Stomach (tissue), 9 donors: ENCODE data around the gene NOM1. TPM values are rescaled to one million over a fixed set of nuclear protein-coding genes. Genes with fewer than 3 reads are reported as not detected.

ENCODE experiments used
- DNase-seq, 2 donors: peaks; one replicate each; pipeline versions ENCODE4 v3.0.0 to v3.0.0-alpha.2; 2013 to 2019
- H3K27ac ChIP-seq, 5 donors: fragments of 200-600 bp in 4 of 5; sonication (generic) in 4 of 5; one replicate each; pipeline ENCODE4 v1.5.1; 2013 to 2019; ENCODE audit warnings: mild to moderate bottlenecking in 1 of 5, moderate library complexity in 1 of 5
- H3K27me3 ChIP-seq, 3 donors: fragments of 200-600 bp; sonication (generic); one replicate each; pipeline ENCODE4 v1.5.1; 2017 to 2019; ENCODE audit warnings: mixed run types in 1 of 3
- H3K36me3 ChIP-seq, 4 donors: fragments of 200-600 bp; sonication (generic); 1 replicate in 3 of 4; 2 replicates in 1 of 4; pipeline ENCODE4 v1.5.1; 2016 to 2019
- H3K4me1 ChIP-seq, 4 donors: fragments of 200-600 bp; sonication (generic); one replicate each; pipeline ENCODE4 v1.5.1; 2016 to 2019
- H3K4me3 ChIP-seq, 4 donors: fragments of 200-600 bp; sonication (generic) in 3 of 4; one replicate each; pipeline ENCODE4 v1.5.1; 2016 to 2019; ENCODE audit warnings: mild to moderate bottlenecking in 1 of 4
- H3K9me3 ChIP-seq, 4 donors: fragments of 200-600 bp; sonication (generic); one replicate each; pipeline ENCODE4 v1.5.1; 2016 to 2019
- EP300 ChIP-seq: sonication (generic); formaldehyde crosslinking; IDR thresholded peaks from one replicate; pipeline ENCODE4 v1.6.1; 2017; ENCODE audit warnings: antibody characterized with exemption
- POLR2A ChIP-seq, 4 donors: fragments of 450-650 bp; IDR thresholded peaks; one replicate each; pipeline ENCODE4 v1.6.1; 2016; ENCODE audit warnings: antibody characterized with exemption in 4 of 4, control low read depth in 2 of 4, mild to moderate bottlenecking in 1 of 4, moderate library complexity in 1 of 4
- POLR2AphosphoS5 ChIP-seq, 3 donors: sonication (generic); formaldehyde crosslinking; IDR thresholded peaks; one replicate each; pipeline ENCODE4 v1.6.1; 2016; ENCODE audit warnings: antibody characterized with exemption in 3 of 3
- WGBS, 5 donors: extraction: QIAGEN DNeasy Blood & Tissue Kit in 3 of 5; methylation state at CpG; one replicate each; pipeline versions ENCODE4 v1.1.5 to v1.1.7; 2013 to 2018; 5-methylcytosine and 5-hydroxymethylcytosine counted together
- intact Hi-C: fragments of 100-400 bp; cut with DNase I; formaldehyde crosslinking; loops from one replicate; pipeline ENCODE4 v1.15.1; 2023; ENCODE audit warnings: low total_unique reads
- polyA plus RNA-seq, 3 donors: library from polyadenylated mRNA; stranded (reverse); fragments of 200-250 nt; gene quantifications; one replicate each; pipeline ENCODE4 v1.2.3, GENCODE V29; 2013
- total RNA-seq, 5 donors: library from RNA; depleted of rRNA; stranded (reverse); fragments of >200 nt; gene quantifications; one replicate each; pipeline versions ENCODE4 v1.1.0 to v1.2.3, GENCODE V29; 2014 to 2016
- TF ChIP-seq, protein P1 (sequence below), 7 experiments: fragments of 450-650 bp in 4 of 7; fragments of 200-600 bp in 3 of 7; sonication (generic) in 3 of 7; IDR thresholded peaks; one replicate each; pipeline ENCODE4 v1.5.1; 2016 to 2019; ENCODE audit warnings: antibody characterized with exemption in 7 of 7, control low read depth in 2 of 7, mild to moderate bottlenecking in 1 of 7
- donor health status: healthy with polysubstance abuse.
- donor health status: Bipolar disorder and iron deficiency.
- donor health status: healthy.

NOM1 gene
- total and polyA plus RNA-seq, 8 donors: 0.58 to 117 (median 12.4) TPM

DNA sequence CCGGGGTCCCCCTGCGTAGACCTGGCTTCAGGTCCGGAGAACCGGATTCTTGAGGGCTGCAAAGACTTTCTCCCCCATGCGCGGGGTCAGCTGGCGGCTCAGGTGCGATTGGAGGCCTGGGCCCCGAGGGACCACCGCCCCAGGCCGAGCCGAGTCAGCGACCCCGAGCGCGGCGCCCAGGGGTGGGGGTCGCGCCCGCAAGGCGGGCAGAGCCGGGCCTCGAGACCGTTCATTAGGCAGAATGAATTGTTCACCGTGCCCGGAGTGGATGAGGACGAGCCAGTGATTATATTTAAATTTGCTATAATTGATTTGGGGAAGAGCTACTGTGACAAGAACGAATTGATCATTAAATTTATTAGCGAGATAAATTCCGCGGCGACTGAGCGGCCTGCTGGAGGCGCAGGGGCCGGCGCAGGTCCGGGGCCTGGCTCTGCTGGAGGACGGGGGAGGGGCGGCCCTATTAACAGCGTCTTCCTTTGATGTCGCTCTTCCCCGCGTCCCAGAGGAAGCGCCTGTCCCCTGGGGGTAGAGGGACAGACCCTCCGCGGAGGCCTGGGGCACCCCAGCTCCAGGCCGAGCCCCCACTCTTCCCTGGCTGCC, 53.4 kb downstream of the NOM1 start:
- Histone ChIP-seq H3K9me3 (no peaks in the 10 kb centered on the region), H3K4me3 (no peak overlapping the region), H3K36me3 (no peaks in the 10 kb centered on the region), H3K27me3 (peaks cover 35 to 100% (median 77%) of the 10 kb centered on the region in 3 donors), H3K27ac (no peak overlapping the region), H3K4me1 (peaks cover 39 to 88% (median 64%) of the 10 kb centered on the region in 4 donors)
- DNase-seq: peak in 1 of 2 donors; percentile 21
- intact Hi-C loops: no loop called here
- TF ChIP-seq, protein P1, sequence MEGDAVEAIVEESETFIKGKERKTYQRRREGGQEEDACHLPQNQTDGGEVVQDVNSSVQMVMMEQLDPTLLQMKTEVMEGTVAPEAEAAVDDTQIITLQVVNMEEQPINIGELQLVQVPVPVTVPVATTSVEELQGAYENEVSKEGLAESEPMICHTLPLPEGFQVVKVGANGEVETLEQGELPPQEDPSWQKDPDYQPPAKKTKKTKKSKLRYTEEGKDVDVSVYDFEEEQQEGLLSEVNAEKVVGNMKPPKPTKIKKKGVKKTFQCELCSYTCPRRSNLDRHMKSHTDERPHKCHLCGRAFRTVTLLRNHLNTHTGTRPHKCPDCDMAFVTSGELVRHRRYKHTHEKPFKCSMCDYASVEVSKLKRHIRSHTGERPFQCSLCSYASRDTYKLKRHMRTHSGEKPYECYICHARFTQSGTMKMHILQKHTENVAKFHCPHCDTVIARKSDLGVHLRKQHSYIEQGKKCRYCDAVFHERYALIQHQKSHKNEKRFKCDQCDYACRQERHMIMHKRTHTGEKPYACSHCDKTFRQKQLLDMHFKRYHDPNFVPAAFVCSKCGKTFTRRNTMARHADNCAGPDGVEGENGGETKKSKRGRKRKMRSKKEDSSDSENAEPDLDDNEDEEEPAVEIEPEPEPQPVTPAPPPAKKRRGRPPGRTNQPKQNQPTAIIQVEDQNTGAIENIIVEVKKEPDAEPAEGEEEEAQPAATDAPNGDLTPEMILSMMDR (IDR thresholded peaks at IDR 0.05): no peak
- no peak for TF ChIP-seq POLR2A (IDR thresholded peaks at IDR 0.05)
- TF ChIP-seq EP300: no peak
- TF ChIP-seq POLR2AphosphoS5 (IDR thresholded peaks at IDR 0.05): no peak
- WGBS, 5 donors: 39 to 67% (median 63%) methylated on average over 25 to 47 of the region's 47 CpGs

DNA sequence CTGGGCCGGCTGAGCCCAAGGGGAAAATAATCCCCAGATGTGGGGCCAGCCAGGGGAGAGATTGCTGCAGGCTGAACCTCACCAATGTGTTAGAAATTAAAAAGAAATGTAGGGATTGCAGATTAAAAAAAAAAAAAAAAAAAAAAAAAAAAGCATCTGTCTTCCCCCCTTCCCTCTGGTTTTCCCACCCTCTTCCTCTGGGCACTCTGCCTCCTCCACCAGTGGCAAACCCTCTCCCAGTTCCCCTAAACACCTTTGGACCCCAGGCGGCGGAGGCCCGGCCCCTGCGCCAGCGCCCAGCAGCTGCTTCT, 53.9 kb downstream of the NOM1 start:
- WGBS, 5 donors: 39 to 68% (median 59%) methylated on average over 6 of the region's 6 CpGs
- Histone ChIP-seq H3K27me3 (peaks cover 35 to 100% (median 77%) of the 10 kb centered on the region in 3 donors), H3K4me3 (no peak overlapping the region), H3K4me1 (peaks cover 39 to 92% (median 69%) of the 10 kb centered on the region in 4 donors), H3K36me3 (no peaks in the 10 kb centered on the region), H3K9me3 (no peaks in the 10 kb centered on the region), H3K27ac (no peak overlapping the region)
- intact Hi-C loops: no loop called here
- TF ChIP-seq, protein P1 (IDR thresholded peaks at IDR 0.05): no peak
- TF ChIP-seq POLR2AphosphoS5 (IDR thresholded peaks at IDR 0.05): no peak
- DNase-seq: no peak

DNA sequence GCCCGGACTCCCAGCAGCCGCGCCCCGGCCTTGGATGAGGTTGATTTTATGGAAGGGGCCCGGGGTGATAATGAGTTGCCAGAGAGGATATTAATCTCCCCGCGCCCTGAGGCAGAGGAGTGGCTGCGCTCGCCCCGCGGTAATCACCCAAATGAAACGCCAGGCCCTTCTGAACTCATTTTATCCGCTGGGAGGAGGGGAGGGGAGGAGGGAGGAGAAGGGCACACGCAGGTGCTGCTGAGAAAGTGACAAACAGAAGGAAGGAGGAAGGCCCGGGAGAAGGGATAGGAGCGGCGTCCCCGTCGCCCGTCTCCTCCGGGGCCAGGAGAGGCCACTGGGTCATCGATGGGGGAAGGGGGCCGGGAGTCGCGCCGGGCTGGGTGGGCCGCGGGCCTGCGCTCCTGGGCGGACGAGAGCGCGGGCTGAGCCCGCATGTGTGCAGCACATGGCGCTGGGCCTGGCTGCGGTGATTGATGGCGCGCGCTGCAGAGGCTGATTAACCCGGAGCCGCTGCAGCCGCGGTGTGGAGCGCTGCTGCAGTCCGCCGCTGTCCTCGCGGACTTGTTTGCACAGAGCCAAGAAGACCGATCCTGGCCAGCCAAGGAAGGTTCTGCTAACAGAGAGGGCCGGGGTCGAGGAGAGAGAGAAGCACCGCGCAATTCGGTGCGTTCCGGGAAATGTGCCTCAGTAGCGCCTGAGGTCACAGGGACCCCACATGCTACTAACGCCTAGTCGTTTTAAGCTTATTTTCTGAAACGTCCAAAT, 54.4 kb downstream of the NOM1 start:
- intact Hi-C loops: no loop called here
- WGBS, 5 donors: 43 to 62% (median 56%) methylated on average over 44 to 60 of the region's 60 CpGs
- no peak overlapping the region for H3K27ac ChIP-seq

More for the DNA sequence above, 54.4 kb downstream of the NOM1 start:
- H3K4me1 ChIP-seq: peaks cover 38 to 94% (median 72%) of the 10 kb centered on the region in 4 donors
- TF ChIP-seq POLR2A (IDR thresholded peaks at IDR 0.05): no peak
- TF ChIP-seq, protein P1 (IDR thresholded peaks at IDR 0.05): no peak
- TF ChIP-seq POLR2AphosphoS5 (IDR thresholded peaks at IDR 0.05): no peak
- TF ChIP-seq EP300: no peak
- no peaks in the 10 kb centered on the region for H3K36me3 ChIP-seq
- peaks cover 35 to 100% (median 82%) of the 10 kb centered on the region in 3 donors for H3K27me3 ChIP-seq
- peak overlapping the region in 1 of 4 donors; percentile 11 for H3K4me3 ChIP-seq
- DNase-seq: peak in 1 of 2 donors; percentile 64
- no peaks in the 10 kb centered on the region for H3K9me3 ChIP-seq
